HL-60/S4 treated with retinoic acid at 250 ng/mL for 4 days and 3 days (cell line): ENCODE data around the gene ZNF561.
"Not testable (repeated sequence)": the region's sequence is repeated elsewhere in the genome, so short reads cannot be mapped to it uniquely, and the experiment has no call there.

Experiments
- in situ Hi-C: fragments of 300-500 bp; cut with MboI; formaldehyde crosslinking; loops from 2 replicates; pipeline ENCODE4 v1.7.0; 2022; ENCODE audit warnings: low sequenced_read_pairs

Gene ZNF561

DNA sequence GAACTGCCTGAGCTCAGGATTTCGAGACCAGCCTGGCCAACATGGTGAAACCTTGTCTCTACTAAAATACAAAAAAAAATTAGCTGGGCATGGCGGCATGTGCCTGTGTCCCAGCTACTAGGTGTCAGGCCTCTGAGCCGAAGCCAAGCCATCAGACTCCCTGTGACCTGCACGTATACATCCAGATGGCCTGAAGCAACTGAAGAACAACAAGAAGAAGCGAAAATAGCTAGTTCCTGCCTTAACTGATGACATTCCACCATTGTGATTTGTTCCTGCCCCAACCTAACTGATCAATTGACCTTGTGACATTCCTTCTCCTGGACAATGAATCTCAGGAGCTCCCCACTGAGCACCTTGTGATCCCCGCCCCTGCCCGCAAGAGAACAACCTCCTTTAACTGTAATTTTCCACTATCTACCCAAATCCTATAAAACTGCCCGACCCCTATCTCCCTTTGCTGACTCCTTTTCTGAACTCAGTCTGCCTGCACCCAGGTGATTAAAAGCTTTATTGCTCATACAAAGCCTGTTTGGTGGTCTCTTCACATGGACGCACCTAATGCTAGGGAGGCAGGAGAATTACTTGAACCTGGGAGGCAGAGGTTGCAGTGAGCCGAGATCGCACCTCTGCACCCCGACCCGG, 38.8 kb downstream of the ZNF561 start:
- in situ Hi-C loops: not testable (repeated sequence)

DNA sequence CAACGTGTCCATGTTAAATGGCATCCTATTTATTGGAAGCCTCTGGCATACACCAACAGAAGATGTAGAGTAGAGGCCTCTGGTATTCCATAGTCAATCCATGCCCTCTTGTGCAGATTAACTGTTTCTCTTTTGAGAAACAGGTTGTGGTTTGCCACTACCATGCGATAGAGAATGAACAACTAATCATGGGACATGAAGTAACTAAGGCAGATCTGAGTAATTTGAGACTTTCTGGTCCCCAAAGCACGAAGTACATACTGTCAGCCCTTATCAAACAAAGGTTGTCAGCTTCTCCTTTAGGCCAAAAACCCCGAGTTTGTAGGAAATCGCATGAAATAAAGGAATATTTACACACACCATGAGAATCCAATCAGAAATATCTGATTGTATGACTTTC, 40.3 kb downstream of the ZNF561 start:
- in situ Hi-C loops: no loop called here

GRCh38 chr19:9570255-9570654, 50.8 kb downstream of the ZNF561 start:
- in situ Hi-C loops: no loop called here

DNA sequence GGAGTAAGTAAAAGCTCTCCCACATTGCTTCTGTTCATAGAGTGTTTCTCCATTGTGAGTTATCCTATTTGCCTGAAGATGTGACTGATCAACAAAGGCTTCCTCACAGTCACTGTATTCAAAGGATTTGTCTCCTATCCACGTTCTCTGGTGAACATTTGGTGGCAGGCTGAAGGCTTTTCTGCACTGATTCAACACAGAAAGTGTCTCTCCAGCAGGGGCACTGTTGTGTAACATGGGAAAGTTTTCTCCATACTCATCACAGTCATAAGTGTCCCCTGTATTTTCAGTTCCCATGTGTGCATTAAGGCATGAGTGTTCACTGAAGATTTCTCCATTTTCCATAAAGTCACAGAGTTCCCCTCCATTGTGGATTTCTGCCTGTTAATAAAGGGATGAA, 54.3 kb downstream of the ZNF561 start:
- in situ Hi-C loops: no loop called here

DNA sequence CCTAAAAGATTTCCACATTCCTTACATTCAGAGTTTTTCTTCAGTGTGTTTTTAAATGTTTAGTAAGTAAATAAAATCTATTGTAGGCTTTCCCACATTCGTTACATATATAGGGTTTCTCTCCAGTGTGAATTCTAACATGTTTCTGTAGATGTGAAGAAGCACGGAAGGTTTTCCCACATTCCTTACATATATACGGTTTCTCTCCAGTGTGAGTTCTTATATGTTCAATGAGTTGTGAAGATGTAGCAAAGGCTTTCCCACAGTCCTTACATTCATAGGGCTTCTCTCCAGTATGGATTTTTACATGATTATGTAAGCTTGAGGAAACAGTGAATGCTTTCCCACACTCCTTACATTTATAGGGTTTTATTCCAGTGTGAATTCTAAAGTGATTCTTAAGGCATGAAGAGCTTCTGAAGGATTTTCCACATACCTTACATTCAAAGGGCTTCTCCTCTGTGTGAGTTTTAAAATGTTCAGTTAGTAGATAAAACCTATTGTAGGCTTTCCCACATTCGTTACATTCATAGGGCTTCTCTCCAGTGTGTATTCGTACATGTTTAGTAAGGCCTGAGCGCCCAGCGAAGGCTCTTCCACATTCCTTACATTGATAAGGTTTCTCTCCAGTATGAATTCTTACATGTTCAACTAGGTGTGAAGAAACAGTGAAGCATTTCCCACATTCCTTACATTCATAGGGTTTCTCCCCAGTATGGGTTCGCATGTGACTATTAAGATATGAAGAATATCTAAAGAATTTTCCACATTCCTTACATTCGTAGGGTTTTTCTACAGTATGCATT, 54.9 kb downstream of the ZNF561 start:
- in situ Hi-C loops: no loop called here
